ENCODE results near the gene PMAIP1.

The PMAIP1 gene

DNA sequence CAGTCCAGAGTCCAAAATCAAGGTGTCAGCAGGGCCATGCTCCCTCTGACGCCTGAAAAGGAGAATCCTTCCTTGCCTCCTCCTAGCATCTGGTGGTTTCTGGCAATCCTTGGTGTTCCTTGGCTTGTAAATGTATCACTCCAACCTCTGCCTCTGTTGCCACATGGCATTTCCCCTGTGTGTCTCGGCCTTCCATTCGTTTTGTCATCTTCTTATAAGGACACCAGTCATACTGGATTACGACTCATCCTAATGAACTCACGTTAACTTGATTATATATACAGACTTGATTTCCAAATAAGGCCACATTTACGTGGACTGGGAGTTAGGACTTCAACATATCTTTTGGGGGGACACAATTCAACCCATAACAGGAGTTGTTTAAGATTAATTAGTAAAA is 15.8 kb downstream of the PMAIP1 start:
- Histone ChIP-seq H3K27me3 (ENCODE audit: control insufficient read depth, insufficient read depth, low read length) (no peaks in the 10 kb centered on the region), H3K27ac (ENCODE audit: low read depth, low read length) (no peak overlapping the region), H3K9ac (ENCODE audit: low read depth, low read length) (no peak overlapping the region), H3K36me3 (ENCODE audit: control insufficient read depth, insufficient read depth, low read length) (no peaks in the 10 kb centered on the region), H3K4me1 (ENCODE audit: control insufficient read depth, insufficient read depth, low read length) (peaks cover 12% of the 10 kb centered on the region), H3K4me3 (ENCODE audit: low read depth, low read length) (no peak overlapping the region), H3K9me3 (ENCODE audit: control insufficient read depth, insufficient read depth, low read length) (no peaks in the 10 kb centered on the region)

GRCh38 chr18:59916746-59917145 is 16.9 kb downstream of the PMAIP1 start:
- no peak overlapping the region for H3K27ac ChIP-seq (ENCODE audit: low read depth, low read length)
- no peak overlapping the region for H3K9ac ChIP-seq (ENCODE audit: low read depth, low read length)

GRCh38 chr18:59917422-59917821 is 17.6 kb downstream of the PMAIP1 start:
- Histone ChIP-seq H3K27me3 (ENCODE audit: control insufficient read depth, insufficient read depth, low read length) (no peaks in the 10 kb centered on the region), H3K4me1 (ENCODE audit: control insufficient read depth, insufficient read depth, low read length) (peaks cover 6% of the 10 kb centered on the region), H3K9me3 (ENCODE audit: control insufficient read depth, insufficient read depth, low read length) (no peaks in the 10 kb centered on the region), H3K9ac (ENCODE audit: low read depth, low read length) (no peak overlapping the region), H3K36me3 (ENCODE audit: control insufficient read depth, insufficient read depth, low read length) (no peaks in the 10 kb centered on the region), H3K27ac (ENCODE audit: low read depth, low read length) (no peak overlapping the region), H3K4me3 (ENCODE audit: low read depth, low read length) (no peak overlapping the region)

More at GRCh38 chr18:59916746-59917145, 16.9 kb downstream of the PMAIP1 start:
- Histone ChIP-seq H3K4me1 (ENCODE audit: control insufficient read depth, insufficient read depth, low read length) (peaks cover 9% of the 10 kb centered on the region), H3K9me3 (ENCODE audit: control insufficient read depth, insufficient read depth, low read length) (no peaks in the 10 kb centered on the region), H3K27me3 (ENCODE audit: control insufficient read depth, insufficient read depth, low read length) (no peaks in the 10 kb centered on the region), H3K36me3 (ENCODE audit: control insufficient read depth, insufficient read depth, low read length) (no peaks in the 10 kb centered on the region), H3K4me3 (ENCODE audit: low read depth, low read length) (no peak overlapping the region)

GRCh38 chr18:59918320-59918755 is 18.5 kb downstream of the PMAIP1 start:
- Histone ChIP-seq H3K27ac (ENCODE audit: low read depth, low read length) (no peak overlapping the region), H3K4me1 (ENCODE audit: control insufficient read depth, insufficient read depth, low read length) (peaks cover 6% of the 10 kb centered on the region)

DNA sequence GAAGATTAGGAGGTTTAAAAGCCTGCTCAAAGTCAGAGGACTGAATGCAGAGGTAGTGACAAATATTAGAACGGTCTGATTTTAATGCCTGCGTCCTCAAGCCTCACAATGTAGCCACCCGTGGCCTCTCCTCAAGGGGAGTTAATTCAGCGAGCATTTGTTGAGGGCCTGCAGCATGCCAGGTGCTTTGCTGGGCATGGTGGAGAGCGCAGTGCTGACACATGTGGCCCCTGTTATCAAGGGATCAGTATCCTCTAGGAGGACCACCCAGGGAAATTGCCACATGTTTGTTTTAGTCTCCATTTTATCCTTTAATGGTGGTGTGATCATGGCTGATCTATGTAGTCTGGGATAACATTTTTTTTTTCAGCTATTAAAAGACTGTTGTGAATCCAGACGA is 19.2 kb downstream of the PMAIP1 start:
- Histone ChIP-seq H3K27me3 (ENCODE audit: control insufficient read depth, insufficient read depth, low read length) (no peaks in the 10 kb centered on the region), H3K9ac (ENCODE audit: low read depth, low read length) (no peak overlapping the region), H3K27ac (ENCODE audit: low read depth, low read length) (no peak overlapping the region), H3K9me3 (ENCODE audit: control insufficient read depth, insufficient read depth, low read length) (no peaks in the 10 kb centered on the region), H3K4me1 (ENCODE audit: control insufficient read depth, insufficient read depth, low read length) (peaks cover 6% of the 10 kb centered on the region), H3K4me3 (ENCODE audit: low read depth, low read length) (no peak overlapping the region), H3K36me3 (ENCODE audit: control insufficient read depth, insufficient read depth, low read length) (no peaks in the 10 kb centered on the region)

More at GRCh38 chr18:59918320-59918755, 18.5 kb downstream of the PMAIP1 start:
- H3K9me3 ChIP-seq (ENCODE audit: control insufficient read depth, insufficient read depth, low read length): no peaks in the 10 kb centered on the region
- H3K36me3 ChIP-seq (ENCODE audit: control insufficient read depth, insufficient read depth, low read length): no peaks in the 10 kb centered on the region
- H3K9ac ChIP-seq (ENCODE audit: low read depth, low read length): no peak overlapping the region
- no peak overlapping the region for H3K4me3 ChIP-seq (ENCODE audit: low read depth, low read length)
- H3K27me3 ChIP-seq (ENCODE audit: control insufficient read depth, insufficient read depth, low read length): no peaks in the 10 kb centered on the region

DNA sequence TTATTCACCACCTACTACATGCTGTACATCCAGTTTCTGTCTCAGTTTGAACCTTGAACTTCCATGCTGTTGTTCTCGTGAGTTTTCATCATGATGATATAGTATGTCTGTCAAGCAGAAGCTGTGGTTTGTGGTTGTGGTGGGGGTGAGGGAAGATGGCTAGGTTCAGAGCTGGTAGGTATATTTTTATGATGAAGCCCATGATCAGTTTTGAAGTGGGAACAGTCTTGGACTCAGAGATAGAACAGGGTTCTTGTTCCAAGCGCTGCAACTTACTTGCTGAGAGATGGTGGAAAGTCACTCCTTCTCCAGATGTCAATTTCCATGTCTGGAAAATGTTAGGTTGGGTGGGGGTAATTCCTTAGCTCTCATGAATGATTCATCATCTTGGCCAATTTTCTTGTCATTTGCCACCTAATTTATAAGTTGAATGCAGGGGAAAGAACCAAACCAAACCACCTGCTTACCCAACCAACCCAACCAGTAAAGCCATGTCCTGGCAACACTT is 21.6 kb downstream of the PMAIP1 start:
- Histone ChIP-seq H3K4me1 (ENCODE audit: control insufficient read depth, insufficient read depth, low read length) (peaks cover 6% of the 10 kb centered on the region), H3K9me3 (ENCODE audit: control insufficient read depth, insufficient read depth, low read length) (no peaks in the 10 kb centered on the region), H3K4me3 (ENCODE audit: low read depth, low read length) (no peak overlapping the region), H3K27me3 (ENCODE audit: control insufficient read depth, insufficient read depth, low read length) (no peaks in the 10 kb centered on the region), H3K36me3 (ENCODE audit: control insufficient read depth, insufficient read depth, low read length) (no peaks in the 10 kb centered on the region), H3K9ac (ENCODE audit: low read depth, low read length) (no peak overlapping the region), H3K27ac (ENCODE audit: low read depth, low read length) (no peak overlapping the region)

GRCh38 chr18:59923539-59924196 is 23.9 kb downstream of the PMAIP1 start:
- Histone ChIP-seq H3K27ac (ENCODE audit: low read depth, low read length) (no peak overlapping the region), H3K9me3 (ENCODE audit: control insufficient read depth, insufficient read depth, low read length) (no peaks in the 10 kb centered on the region), H3K36me3 (ENCODE audit: control insufficient read depth, insufficient read depth, low read length) (no peaks in the 10 kb centered on the region), H3K4me1 (ENCODE audit: control insufficient read depth, insufficient read depth, low read length) (no peaks in the 10 kb centered on the region), H3K9ac (ENCODE audit: low read depth, low read length) (no peak overlapping the region), H3K27me3 (ENCODE audit: control insufficient read depth, insufficient read depth, low read length) (no peaks in the 10 kb centered on the region), H3K4me3 (ENCODE audit: low read depth, low read length) (no peak overlapping the region)

DNA sequence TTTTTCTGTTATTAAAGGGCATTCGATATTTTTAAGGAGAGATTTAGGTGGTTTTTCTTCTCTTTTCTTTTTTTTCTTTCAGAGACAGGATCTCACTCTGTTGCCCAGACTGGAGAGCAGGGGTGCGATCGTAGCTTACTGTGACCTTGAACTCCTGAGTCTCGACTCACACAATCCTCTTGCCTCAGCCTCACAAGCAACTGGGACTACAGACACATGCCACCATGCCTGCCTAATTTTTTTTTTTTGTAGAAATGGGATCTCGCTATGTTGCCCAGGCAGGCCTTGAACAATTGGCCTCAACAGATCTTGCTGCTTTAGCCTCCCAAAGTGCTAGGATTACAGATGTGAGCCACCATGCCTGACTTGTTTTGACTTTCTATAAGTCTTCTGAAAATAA is 26.3 kb downstream of the PMAIP1 start:
- Histone ChIP-seq H3K36me3 (ENCODE audit: control insufficient read depth, insufficient read depth, low read length) (no peaks in the 10 kb centered on the region), H3K4me3 (ENCODE audit: low read depth, low read length) (no peak overlapping the region), H3K27ac (ENCODE audit: low read depth, low read length) (no peak overlapping the region), H3K4me1 (ENCODE audit: control insufficient read depth, insufficient read depth, low read length) (no peaks in the 10 kb centered on the region), H3K9me3 (ENCODE audit: control insufficient read depth, insufficient read depth, low read length) (no peaks in the 10 kb centered on the region), H3K9ac (ENCODE audit: low read depth, low read length) (no peak overlapping the region), H3K27me3 (ENCODE audit: control insufficient read depth, insufficient read depth, low read length) (no peaks in the 10 kb centered on the region)

GRCh38 chr18:59927246-59927825 is 27.5 kb downstream of the PMAIP1 start:
- H3K27me3 ChIP-seq (ENCODE audit: control insufficient read depth, insufficient read depth, low read length): no peaks in the 10 kb centered on the region
- no peak overlapping the region for H3K9ac ChIP-seq (ENCODE audit: low read depth, low read length)
- H3K27ac ChIP-seq (ENCODE audit: low read depth, low read length): no peak overlapping the region

GRCh38 chr18:59928201-59928600 is 28.4 kb downstream of the PMAIP1 start:
- Histone ChIP-seq H3K27me3 (ENCODE audit: control insufficient read depth, insufficient read depth, low read length) (no peaks in the 10 kb centered on the region), H3K4me3 (ENCODE audit: low read depth, low read length) (no peak overlapping the region), H3K27ac (ENCODE audit: low read depth, low read length) (no peak overlapping the region), H3K9me3 (ENCODE audit: control insufficient read depth, insufficient read depth, low read length) (no peaks in the 10 kb centered on the region), H3K4me1 (ENCODE audit: control insufficient read depth, insufficient read depth, low read length) (no peaks in the 10 kb centered on the region), H3K9ac (ENCODE audit: low read depth, low read length) (no peak overlapping the region), H3K36me3 (ENCODE audit: control insufficient read depth, insufficient read depth, low read length) (no peaks in the 10 kb centered on the region)

More at GRCh38 chr18:59927246-59927825, 27.5 kb downstream of the PMAIP1 start:
- Histone ChIP-seq H3K36me3 (ENCODE audit: control insufficient read depth, insufficient read depth, low read length) (no peaks in the 10 kb centered on the region), H3K9me3 (ENCODE audit: control insufficient read depth, insufficient read depth, low read length) (no peaks in the 10 kb centered on the region), H3K4me3 (ENCODE audit: low read depth, low read length) (no peak overlapping the region), H3K4me1 (ENCODE audit: control insufficient read depth, insufficient read depth, low read length) (no peaks in the 10 kb centered on the region)

DNA sequence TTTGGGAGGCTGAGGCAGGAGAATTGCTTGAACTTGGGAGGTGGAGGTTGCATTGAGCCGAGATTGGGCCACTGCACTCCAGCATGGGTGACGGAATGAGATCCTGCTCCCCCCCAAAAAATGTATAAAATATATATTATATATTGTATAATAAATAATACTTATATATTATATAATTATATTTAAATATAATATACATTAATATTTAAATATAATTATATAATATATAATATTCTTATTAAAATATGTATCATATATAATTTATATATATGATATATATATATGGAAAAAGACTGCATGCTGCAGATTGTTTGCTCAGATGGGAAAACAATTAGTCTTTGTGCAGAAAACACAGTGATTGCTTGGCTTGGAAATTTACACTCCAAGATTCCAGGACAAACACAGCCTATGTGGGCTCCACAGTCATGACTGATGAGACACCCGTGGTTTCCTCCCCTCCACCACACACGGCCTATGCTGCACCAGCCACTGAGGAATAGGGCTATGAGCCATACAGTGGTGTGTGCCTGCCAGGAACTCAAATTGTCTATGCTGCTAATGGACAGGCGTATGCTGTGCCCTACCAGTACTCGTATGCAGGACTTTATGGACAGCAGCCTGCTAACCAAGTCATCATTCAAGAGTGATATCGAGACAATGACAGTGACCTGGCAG is 30.0 kb downstream of the PMAIP1 start:
- Histone ChIP-seq H3K36me3 (ENCODE audit: control insufficient read depth, insufficient read depth, low read length) (no peaks in the 10 kb centered on the region), H3K9ac (ENCODE audit: low read depth, low read length) (no peak overlapping the region), H3K9me3 (ENCODE audit: control insufficient read depth, insufficient read depth, low read length) (no peaks in the 10 kb centered on the region), H3K27me3 (ENCODE audit: control insufficient read depth, insufficient read depth, low read length) (no peaks in the 10 kb centered on the region), H3K4me3 (ENCODE audit: low read depth, low read length) (no peak overlapping the region), H3K4me1 (ENCODE audit: control insufficient read depth, insufficient read depth, low read length) (no peaks in the 10 kb centered on the region), H3K27ac (ENCODE audit: low read depth, low read length) (no peak overlapping the region)

Measured in HUES48 (cell line).